Activated T-cell treated with anti-CD3 and anti-CD28 coated beads for 24 hours (primary cell): ENCODE data around the gene ATP1A3.
A peak's percentile ranks its signal among the peaks of the same experiment; 100 is the strongest.
"Not testable (repeated sequence)": the region's sequence is repeated elsewhere in the genome, so short reads cannot be mapped to it uniquely, and the experiment has no call there.

ENCODE experiments used
- DNase-seq: peaks from one replicate; pipeline ENCODE4 v3.0.0-alpha.2; 2020; ENCODE audit warnings: low read depth

Gene ATP1A3

DNA sequence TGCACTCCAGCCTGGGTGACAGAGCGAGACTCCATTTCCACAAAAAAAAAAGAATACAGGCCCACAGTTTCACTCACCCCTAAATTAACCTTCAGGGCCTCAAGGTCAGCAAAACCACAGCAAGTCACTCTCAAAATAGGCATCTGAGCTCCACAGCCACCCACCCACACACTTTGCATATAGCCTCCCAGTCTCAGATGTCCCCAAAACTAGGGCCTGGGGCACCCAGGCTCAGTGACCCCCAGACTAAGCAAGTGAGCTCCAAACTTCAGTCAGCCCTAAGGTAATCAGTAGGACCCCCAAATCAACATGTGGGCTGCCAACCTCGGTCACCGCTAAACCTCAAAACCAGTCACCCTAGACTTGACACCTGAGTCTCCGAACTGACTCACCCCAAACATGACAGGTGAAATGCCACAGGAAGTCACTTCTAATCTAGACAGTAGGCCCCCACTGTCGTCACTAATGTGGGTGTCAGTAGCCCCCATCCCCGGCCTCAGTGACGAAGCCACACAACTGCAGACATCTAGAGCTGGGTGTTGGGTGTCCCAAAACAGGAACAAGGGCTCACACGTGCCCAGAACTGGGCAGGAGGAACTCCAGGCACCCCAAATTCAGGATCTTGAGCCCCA is 48.8 kb downstream of the ATP1A3 start:
- peak; percentile 86 for DNase-seq

DNA sequence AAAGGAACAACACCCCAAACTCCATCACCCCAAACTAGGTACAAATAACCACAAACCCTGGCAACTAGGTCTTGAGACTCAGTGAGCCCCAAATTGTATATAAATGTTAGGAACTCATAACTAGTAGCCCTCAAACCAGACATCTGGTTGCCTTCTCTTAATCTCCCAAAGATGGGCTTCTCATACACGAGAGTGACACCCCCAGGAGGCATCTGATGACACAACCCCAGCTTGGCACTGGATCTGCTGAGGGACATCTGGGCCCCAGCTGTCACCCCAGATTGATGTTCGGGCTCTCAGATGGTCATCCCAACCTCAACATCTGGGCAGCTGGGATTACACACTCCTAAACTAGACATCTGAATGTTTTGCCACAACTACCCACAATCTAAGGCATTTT is 49.7 kb downstream of the ATP1A3 start:
- no peak for DNase-seq

DNA sequence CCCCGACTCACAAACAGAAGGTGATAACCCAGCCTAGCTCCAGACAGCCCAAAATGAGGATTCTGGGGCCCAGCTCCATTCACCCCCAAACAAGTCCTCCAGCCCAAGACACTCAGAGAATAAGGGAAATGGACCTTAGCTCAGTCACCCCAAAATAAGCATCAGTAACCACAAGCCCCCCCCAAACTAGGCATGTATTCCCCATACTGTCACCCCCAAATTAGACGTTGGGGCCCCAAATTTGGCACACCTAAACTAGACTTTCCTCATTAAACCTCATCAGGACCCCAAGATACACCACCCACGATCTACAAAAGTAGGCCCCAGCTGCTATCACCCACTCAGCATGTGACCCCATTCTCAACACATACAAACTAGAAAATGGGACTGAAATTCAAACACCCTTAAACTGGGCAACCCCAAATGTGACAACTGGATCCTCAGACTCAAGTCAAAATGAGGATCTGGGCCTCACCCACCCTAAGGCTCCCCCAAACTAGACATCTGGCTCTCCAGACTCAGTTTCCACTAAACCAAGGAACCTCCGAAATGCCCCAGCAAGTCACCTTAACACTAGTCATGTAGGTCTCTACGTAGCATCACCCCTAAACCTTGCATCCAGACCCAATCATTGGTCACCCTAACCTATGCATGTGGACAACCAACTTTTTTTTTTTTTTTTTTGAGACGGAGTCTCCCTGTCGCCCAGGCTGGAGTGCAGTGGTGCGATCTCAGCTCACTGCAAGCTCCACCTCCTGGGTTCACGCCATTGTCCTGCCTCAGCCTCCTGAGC is 52.4 kb downstream of the ATP1A3 start:
- DNase-seq, result no peak

DNA sequence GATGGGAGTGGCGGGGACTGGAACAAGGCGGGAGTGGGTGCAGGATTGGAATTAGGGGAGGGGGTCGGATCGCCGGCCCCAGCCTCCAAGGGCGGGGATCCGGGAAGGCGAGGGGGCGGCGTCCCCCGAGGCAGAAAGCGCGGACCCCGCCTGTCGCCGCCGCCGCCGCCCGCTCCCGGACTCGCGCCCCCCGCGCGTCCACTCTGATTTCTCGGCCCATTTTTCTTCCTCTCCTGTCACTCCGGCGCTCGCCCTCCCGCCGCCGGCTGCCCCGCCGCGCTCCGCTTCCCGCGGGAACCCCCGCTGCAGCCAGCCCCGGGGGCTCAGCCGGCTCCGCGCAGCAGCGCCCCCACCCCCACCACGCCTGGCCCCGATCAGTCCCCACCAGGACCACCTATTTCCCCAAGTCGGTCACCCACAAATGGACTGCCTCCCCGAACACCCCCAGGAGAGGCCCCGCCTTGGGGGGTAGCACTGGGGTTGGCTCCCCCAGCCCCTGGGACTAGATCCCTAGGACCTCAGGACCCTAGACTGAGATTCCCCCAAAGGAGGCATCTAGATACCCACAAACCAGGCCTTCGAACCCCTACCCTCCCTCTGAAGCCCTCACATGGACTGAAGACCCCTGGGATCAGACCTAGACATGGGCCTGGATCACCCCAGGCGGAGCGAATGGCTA is 53.2 kb downstream of the ATP1A3 start:
- DNase-seq, result no peak

DNA sequence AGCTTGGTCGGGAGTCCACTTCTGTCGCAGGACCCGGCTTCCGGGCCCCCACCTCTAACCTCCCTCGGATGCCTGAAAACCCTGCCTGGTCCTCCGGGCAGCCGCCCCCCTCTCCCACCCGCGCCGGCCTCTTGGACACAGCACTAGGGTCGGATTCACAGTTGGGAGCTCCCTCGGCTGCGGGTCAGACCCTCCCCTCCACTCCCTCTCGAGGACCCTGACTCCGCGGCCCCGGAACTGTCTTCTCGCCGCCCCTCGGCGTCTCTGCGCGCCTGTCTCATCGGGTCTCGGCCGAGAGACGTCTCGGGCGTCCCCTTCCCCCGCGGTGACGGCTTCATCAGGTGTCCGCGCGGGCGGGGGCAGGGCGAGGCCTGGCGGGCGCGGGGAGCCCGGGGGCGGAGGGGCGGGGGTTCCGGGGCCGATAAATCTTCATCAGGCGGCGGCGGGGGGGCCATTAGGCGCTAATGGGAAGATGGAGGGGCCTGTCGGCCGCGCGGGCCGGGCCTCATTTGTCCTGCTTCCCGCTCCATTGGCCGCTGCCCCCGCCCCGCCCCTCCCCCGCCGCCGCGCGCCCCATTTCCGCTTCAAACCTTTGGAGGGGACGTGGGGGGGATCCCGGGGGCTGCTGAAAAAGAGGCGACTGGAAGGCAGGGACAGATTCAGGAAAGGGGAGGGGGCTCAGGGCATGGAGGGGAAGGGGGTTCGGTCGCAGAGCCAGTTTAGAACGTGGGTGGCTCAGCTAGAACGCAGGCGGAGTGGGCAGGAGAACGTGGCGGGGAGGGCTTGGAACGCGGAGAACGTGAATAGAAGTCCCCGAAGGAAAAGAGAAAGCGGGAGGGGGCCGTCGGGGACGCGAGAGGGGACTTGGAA is 53.9 kb downstream of the ATP1A3 start:
- DNase-seq, result no peak

DNA sequence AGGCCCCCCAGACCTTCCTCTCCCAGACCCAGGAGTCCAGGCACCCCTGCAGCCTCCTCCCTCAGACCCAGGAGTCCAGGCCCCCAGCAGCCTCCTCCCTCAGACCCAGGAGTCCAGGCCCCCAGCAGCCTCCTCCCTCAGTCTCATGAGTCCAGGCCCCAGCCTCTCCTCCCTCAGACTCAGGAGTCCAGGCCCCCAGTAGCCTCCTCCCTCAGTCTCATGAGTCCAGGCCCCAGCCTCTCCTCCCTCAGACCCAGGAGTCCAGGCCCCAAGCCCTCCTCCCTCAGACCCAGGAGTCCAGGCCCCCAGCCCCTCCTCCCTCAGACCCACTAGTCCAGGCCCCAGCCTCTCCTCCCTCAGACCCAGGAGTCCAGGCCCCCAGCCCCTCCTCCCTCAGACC is 54.8 kb downstream of the ATP1A3 start:
- not testable (repeated sequence) for DNase-seq

DNA sequence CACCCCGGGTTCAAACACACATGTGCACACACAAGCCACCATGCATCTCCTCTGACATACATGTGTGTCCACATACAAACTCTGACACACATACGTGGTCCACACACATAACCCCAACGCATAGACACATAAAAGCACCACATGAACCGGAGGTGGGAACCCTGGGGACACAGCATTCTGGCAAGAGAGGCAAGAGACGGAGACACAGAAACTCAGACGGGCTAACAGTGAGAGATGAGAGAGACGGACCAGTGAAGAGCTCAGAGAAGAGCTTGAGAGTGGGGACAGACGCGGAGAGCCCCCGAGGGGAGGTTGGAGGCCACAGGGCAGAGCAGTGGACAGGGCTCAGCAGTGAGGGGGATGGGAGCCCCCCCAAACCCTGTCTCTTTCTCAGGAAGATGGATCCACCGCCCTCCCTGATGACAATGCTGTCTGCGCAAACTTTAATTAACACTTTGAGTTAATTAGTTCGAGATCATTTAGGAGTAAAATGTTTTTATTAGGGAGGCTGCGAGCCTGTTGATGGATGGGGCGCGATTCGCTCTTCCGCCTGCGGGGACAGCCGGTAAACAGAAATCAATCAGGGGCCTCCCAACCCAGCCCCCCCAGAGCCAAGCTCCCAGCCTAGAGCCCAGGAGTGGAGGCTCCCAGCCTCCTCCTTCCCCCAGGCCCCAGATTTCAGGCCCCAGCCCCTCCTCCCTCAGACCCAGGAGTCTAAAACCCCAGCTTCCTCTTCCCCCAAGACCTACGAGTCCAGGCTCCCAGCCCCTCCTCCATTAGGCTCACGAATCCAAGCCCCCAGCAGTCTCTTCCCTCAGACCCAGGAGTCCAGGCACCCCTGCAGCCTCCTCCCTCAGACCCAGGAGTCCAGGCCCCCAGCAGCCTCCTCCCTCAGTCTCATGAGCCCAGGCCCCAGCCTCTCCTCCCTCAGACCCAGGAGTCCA is 56.2 kb downstream of the ATP1A3 start:
- no peak for DNase-seq

DNA sequence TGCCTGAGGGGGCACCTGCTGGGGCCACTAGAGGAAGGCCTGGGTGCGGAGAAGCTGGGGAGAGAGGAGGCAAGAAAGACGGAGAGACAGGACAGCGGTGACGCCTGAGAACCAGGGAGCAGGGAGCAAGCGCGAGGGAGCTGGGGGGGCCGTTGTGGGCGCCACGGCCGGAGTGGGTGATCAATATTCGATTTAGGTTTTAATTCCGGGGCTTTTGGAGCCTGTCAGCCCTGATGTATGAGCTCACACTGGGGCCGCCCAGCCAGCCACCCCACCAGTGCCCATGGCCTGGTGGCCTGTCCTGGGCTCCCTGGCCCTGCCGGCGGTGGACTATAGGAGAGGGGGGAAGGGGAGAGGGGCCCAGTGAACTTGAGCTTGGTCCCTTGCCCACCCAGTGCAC is 57.1 kb downstream of the ATP1A3 start:
- no peak for DNase-seq

DNA sequence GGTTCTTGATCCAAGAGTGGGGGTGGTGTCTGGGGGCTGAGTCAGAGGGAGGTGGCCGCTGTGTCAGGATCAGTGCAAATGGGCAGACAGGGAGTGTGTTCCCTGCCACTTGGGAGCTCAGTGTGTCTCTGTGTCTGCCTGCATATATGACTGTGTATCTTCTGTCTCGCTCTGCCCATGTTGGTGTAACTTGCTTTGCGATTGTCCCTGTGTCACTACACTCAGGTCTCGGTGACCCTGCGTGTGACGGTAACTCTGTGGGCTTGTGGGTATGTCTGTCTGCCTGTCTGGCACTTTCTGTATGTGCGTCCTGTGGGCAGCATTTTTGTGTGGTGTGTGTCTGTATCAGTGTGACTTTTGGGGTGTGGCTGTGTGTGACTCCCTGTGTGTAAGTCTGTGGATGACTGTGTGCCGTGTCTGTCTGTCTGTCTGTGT is 57.6 kb downstream of the ATP1A3 start:
- DNase-seq, result no peak

DNA sequence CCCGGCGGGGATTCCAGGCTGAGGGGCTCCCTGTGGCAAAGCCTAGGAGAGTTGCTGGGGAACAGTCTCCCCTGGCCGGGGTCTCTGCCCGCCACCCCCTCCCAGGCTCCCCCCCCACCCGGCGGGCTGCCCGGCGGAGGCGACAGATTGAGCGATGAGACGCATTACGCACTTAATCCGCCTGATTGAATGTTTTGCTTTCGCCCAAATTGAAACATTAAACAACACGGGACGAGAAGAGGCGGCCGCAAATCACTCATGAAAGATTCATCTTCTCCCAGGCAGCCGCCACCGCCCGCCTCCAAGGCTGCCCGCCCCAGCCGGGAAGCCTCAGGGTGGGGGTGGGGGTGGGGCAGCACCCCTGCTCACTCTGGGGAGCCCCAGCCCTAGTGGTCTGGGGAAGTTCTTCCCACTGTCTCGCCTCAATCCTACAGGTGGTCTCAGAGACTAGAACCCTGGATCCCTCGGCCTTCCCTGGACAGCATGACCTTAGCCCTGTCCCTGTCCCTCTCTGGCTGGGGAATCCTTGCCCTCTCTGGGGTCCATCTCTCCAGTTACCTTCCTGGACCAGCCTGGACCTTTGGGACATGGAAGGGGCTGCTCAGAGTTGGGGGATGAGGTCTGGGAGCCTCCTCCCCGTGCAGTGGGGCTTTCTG is 58.1 kb downstream of the ATP1A3 start:
- no peak for DNase-seq

DNA sequence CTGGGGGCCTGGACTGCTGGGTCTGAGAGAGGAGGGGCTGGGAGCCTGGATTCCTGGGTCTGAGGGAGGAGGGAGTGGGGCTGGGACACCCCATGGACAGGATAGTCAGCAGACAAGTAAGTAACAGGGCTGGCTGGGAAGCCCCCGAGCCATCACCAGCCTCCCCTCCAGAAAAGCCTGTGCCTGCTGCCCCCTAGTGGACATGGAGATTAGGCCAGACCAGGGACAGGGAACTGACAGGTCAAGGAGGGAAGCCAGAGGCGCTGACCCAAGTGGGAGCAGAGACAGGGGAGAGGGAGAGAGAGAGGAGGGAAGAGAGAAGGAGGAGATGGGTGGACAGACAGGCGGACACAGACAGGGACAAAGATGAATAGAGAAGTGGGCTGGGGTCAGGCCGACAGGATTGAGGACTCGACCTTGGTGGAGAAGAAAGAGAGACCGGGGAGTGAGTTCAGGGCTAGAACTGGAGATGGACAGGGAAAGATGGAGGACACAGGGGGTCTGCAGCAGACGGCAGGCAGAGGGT is 59.1 kb downstream of the ATP1A3 start:
- peak; percentile 69 for DNase-seq

DNA sequence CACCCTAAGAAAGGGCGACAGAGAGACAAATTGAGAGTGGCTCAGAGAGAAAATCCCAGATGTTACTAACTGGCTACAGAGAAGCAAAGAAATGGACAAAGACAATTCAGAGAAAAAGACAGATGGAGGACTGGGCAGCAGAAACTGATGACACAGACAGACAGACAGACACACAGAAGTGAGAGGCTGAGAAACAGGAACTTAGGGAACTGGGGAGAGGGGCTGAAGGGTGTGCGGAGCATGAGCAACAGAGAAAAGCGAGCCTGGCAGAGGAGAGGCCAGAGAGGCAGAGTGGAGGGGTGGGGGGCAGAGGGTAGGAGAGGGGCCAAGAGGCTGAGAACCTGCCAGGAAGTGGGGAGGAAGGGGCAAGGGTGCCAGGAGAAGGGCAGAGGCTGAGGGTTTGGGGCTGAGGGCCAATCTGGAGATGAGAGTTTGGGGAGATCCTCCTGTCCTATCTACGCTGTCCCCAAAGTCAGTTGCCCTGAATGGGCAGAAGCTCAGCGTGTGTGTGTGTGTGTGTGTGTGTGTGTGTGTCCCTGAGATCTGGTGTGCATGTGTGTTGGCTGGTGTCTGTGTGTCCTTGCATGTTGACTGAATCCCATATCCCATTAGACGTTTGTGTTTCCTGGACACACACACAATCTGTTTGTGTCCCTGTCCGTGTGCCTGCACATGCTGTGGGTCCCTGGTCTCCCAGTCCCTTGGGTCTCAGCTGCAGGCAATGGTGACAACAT is 60.2 kb downstream of the ATP1A3 start:
- DNase-seq, result no peak

DNA sequence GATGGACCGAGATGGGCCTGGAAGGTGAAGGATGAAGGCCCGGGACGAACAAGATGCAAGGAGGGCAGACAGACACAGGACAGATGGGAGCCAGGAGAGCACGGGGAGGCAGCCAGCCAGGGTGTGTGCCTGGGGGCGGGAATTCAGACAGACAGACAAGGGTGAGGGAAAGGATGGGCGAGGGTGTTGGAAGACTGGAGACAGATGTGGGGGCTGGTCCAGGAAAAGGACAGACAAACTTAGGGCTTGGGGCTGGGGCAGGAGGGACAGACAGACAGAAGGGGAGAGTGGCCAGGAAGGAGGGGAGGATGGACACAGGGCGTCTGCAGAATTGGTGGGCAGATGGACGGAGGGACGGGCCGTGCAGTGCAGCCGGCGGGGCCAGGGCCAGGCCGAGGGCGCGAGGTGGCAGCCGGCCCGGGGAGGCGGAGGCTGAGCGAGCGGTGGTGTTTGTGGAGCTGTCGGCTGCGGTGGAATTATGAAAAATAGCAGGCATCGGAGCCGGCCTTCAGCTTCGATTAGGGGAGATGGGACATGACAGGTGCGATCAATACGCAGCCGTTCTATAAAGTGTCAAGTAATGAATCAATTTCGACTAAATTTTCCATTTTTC is 61.2 kb downstream of the ATP1A3 start:
- no peak for DNase-seq

DNA sequence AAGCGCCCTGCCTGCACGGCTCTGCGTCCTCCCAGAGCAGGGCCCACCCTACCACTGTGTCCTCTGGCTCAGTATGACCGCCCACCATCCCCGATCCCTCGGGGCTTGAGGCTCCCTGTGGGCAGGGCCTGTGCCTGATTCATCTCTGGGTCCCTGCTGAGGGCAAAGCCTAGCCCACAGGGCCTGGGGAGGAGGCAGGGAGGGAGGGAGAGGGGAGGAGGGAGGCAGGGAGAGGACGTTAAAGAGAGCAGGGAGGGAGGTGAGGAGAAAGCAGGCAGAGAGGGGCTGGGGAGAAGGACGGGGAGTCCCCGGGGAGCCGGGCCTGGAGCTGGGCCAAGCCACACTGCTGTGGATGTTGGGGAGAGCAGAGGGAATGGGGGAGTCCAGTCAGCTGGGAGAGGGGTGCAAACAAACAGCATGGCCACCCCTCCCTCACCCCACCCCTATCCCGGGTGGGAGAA is 61.7 kb downstream of the ATP1A3 start:
- no peak for DNase-seq

DNA sequence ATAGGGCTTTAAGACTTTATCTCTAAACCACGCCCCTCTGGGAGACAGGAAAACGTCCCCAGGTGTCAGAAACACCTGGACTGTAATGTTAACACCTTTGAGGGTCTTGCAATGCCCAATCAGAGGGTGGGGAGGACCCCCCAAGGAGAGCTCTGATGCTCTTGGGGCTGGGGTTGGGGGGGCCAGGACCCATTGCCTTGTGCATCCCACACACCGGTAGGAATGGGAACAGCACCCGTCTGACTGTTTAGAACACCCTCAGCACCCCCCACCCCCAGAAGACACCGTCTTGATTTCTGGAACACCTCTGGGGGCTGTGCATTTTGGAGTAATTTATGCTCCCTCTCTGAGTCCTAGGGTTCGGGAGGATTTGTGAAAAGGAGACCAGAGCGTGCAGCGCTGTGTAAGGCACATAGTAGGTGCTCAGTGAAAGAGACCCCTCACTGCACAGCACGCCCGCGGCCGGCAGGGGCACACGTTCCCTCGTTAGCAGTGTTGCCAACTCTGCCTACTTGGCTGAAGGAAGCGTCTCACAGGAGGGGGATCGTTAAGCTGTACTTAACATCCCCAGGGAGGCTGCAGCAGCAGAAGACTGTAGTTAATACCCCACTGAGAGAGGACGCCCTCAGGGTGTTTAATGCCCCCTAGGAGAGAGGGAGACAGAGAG is 63.0 kb downstream of the ATP1A3 start:
- DNase-seq, result no peak

DNA sequence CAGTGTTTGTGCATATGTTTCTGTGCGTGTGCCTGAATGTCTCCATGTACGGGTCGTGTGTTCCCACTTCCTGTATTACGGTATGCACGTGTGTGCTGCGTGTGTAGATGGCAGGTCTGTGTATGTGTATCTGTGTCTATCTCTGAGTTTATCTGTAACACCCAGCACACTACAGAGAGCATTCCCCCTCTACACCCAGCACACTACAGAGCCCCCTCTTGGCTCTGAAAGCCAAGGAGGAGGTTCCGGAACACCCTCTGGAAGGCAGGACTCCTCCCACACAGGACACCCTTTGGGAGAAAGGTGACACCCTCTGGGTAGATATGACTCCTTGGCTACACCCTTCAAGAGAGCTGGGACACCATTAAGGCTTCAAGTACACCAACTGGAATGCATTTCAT is 63.7 kb downstream of the ATP1A3 start:
- DNase-seq, result no peak

DNA sequence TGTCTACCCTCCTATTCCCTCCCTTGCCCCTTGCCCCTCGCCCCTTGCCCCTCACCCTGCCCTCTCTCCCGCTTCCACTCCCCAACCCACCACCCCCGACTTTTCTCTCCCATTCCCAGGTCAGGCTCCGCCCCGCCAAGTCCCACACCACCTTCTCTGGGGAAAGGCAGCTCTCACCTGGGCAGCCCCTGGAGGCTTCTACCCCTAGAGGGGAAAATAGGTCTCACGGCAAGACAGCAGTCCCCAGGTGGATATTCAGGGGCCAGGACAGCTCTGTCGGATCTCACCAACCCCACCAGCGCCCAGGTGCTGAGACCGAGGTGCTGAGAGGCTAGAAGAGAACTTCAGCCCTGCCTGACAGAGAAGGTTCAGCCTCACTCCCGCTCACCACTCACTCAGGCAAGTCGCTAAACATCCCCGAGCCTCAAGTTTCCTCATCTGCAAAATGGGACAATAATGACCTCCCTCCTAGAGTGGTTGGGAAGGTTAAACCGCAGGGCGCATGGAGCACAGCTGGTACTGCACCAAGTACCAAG is 64.4 kb downstream of the ATP1A3 start:
- DNase-seq, result no peak
